Astrocyte (in vitro differentiated cells and primary cell): ENCODE results near the gene RABGGTA. TPM values are rescaled to one million over a fixed set of nuclear protein-coding genes. Genes with fewer than 3 reads are reported as not detected.

Source experiments
- DNase-seq: peaks from one replicate; pipeline ENCODE4 v3.0.0-alpha.2; 2010; ENCODE audit warnings: low read depth
- FAIRE-seq: peaks from 2 replicates; lab custom pipeline; 2011; peaks lifted over from hg19 to GRCh38; lab: Jason Lieb, UNC
- H2AFZ ChIP-seq: 2 replicates; pipeline ENCODE4 v1.6.0; 2012; ENCODE audit warnings: low read depth, low read length, inconsistent platforms
- H3K27ac ChIP-seq: 2 replicates; pipeline ENCODE4 v1.5.1; 2011; ENCODE audit warnings: low read depth, low read length, inconsistent platforms
- H3K27me3 ChIP-seq: 2 replicates; pipeline ENCODE4 v1.6.0; 2011; ENCODE audit warnings: low read length, inconsistent platforms; ENCODE audit not compliant: insufficient read depth
- H3K36me3 ChIP-seq: 2 replicates; pipeline ENCODE4 v1.5.1; 2011; ENCODE audit warnings: low read length, inconsistent platforms; ENCODE audit not compliant: insufficient read depth
- H3K4me1 ChIP-seq: 2 replicates; pipeline ENCODE4 v1.5.1; 2011; ENCODE audit warnings: low read length, inconsistent platforms; ENCODE audit not compliant: insufficient read depth
- H3K4me2 ChIP-seq: 2 replicates; pipeline ENCODE4 v1.6.0; 2012; ENCODE audit warnings: low read length, inconsistent platforms
- H3K4me3 ChIP-seq: 2 replicates; pipeline ENCODE4 v1.5.1; 2011; ENCODE audit warnings: low read depth, mild to moderate bottlenecking, low read length, inconsistent platforms; ENCODE audit not compliant: insufficient read depth
- H3K79me2 ChIP-seq: 2 replicates; pipeline ENCODE4 v1.6.0; 2012; ENCODE audit warnings: mild to moderate bottlenecking, low read length, inconsistent platforms; ENCODE audit not compliant: insufficient read depth
- H3K9ac ChIP-seq: 2 replicates; pipeline ENCODE4 v1.6.0; 2012; ENCODE audit warnings: mild to moderate bottlenecking, low read length, inconsistent platforms
- H3K9me3 ChIP-seq: 2 replicates; pipeline ENCODE4 v1.5.1; 2012; ENCODE audit warnings: low read depth, mild to moderate bottlenecking, low read length, inconsistent platforms; ENCODE audit not compliant: insufficient read depth
- H4K20me1 ChIP-seq: 2 replicates; pipeline ENCODE4 v1.6.0; 2012; ENCODE audit warnings: low read length, inconsistent platforms; ENCODE audit not compliant: insufficient read depth
- H3K27ac Mint-ChIP-seq: one replicate; pipeline ENCODE4 v1.8.0; 2021; ENCODE audit warnings: mild to moderate bottlenecking, mixed read lengths; ENCODE audit not compliant: unreplicated experiment
- H3K27me3 Mint-ChIP-seq: one replicate; pipeline ENCODE4 v1.8.0; 2021; ENCODE audit warnings: low read depth, mixed read lengths; ENCODE audit not compliant: unreplicated experiment
- H3K36me3 Mint-ChIP-seq: one replicate; pipeline ENCODE4 v1.8.0; 2021; ENCODE audit warnings: low read depth, mixed read lengths; ENCODE audit not compliant: unreplicated experiment
- H3K4me1 Mint-ChIP-seq: one replicate; pipeline ENCODE4 v1.8.0; 2021; ENCODE audit warnings: low read depth, mixed read lengths; ENCODE audit not compliant: unreplicated experiment
- H3K4me3 Mint-ChIP-seq: one replicate; pipeline ENCODE4 v1.8.0; 2021; ENCODE audit warnings: mild to moderate bottlenecking, moderate library complexity, mixed read lengths; ENCODE audit not compliant: unreplicated experiment
- H3K9me3 Mint-ChIP-seq: one replicate; pipeline ENCODE4 v1.8.0; 2021; ENCODE audit warnings: mild to moderate bottlenecking, mixed read lengths; ENCODE audit not compliant: unreplicated experiment
- EZH2 ChIP-seq: IDR thresholded peaks from 2 replicates; pipeline ENCODE4 v1.6.1; 2012; ENCODE audit warnings: mild to moderate bottlenecking, low read length, inconsistent platforms; ENCODE audit not compliant: insufficient read depth
- total RNA-seq: library from RNA; stranded (reverse); gene quantifications from 2 replicates; pipeline ENCODE4 v1.2.1, GENCODE V29; 2021
- TF ChIP-seq, protein P1 (sequence below): IDR thresholded peaks from 2 replicates; pipeline ENCODE4 v1.5.1; 2011; ENCODE audit warnings: low read depth, mild to moderate bottlenecking, inconsistent platforms, low read length, moderate library complexity; ENCODE audit not compliant: insufficient read depth

Gene RABGGTA
- total RNA-seq, 1 donor from 2014 or later = 27.3 TPM

DNA sequence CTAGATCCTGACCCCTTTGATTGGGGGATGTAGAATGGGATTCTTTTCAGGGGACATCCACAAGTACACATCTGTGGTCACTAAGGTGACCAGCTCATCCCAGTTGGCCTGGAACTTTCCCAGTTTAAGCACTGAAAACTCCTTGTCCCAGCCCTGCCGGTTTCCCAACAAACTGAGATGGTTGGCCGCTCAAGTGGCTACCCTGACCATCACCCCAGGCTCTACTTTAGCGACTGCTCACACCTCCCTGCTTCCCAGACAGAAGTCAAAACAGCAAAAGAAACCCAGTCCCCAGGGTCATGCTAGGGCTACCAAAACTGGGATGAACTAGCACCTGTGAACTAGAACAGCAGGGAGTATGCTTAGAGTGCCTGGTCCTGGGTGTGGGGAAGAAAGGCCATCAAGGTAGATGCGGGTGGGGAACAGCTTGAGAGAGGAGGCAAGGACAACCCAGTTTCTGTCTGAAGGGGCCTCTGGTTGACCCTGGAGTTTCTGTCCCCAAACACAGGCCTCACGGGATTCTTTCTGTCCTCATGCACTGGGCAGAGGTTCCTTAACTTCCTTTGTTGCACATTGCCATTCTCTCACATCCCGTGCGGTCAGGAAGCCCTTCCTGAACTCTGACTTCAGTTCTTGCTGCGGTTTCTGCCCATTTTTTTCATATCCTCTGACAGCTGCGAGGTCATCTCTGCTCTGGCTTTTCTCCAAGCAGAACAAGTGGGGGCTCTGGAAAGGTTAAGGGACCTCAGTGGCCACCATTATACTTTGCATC is 41.5 kb upstream of the RABGGTA start:
- peaks cover 12% of the 10 kb centered on the region for H3K4me1 Mint-ChIP-seq
- no peak overlapping the region for H3K4me3 Mint-ChIP-seq
- no peak overlapping the region for H3K9ac ChIP-seq
- H3K9me3 ChIP-seq = no peaks in the 10 kb centered on the region
- H3K4me2 ChIP-seq = no peak overlapping the region
- no peaks in the 10 kb centered on the region for H3K36me3 ChIP-seq
- H4K20me1 ChIP-seq = peaks cover 38% of the 10 kb centered on the region
- H3K27me3 ChIP-seq = peaks cover 14% of the 10 kb centered on the region
- H3K9me3 Mint-ChIP-seq = peaks cover 2% of the 10 kb centered on the region
- peaks cover 25% of the 10 kb centered on the region for H3K4me1 ChIP-seq
- DNase-seq = no peak
- no peak overlapping the region for H3K27ac ChIP-seq
- peaks cover 7% of the 10 kb centered on the region for H3K36me3 Mint-ChIP-seq
- H3K27ac Mint-ChIP-seq = no peak overlapping the region
- H3K27me3 Mint-ChIP-seq = peaks cover 9% of the 10 kb centered on the region
- no peak for FAIRE-seq
- TF ChIP-seq EZH2 = no peak
- TF ChIP-seq, protein P1, sequence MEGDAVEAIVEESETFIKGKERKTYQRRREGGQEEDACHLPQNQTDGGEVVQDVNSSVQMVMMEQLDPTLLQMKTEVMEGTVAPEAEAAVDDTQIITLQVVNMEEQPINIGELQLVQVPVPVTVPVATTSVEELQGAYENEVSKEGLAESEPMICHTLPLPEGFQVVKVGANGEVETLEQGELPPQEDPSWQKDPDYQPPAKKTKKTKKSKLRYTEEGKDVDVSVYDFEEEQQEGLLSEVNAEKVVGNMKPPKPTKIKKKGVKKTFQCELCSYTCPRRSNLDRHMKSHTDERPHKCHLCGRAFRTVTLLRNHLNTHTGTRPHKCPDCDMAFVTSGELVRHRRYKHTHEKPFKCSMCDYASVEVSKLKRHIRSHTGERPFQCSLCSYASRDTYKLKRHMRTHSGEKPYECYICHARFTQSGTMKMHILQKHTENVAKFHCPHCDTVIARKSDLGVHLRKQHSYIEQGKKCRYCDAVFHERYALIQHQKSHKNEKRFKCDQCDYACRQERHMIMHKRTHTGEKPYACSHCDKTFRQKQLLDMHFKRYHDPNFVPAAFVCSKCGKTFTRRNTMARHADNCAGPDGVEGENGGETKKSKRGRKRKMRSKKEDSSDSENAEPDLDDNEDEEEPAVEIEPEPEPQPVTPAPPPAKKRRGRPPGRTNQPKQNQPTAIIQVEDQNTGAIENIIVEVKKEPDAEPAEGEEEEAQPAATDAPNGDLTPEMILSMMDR = no peak
- H2AFZ ChIP-seq = no peak overlapping the region
- H3K4me3 ChIP-seq = no peak overlapping the region
- no peaks in the 10 kb centered on the region for H3K79me2 ChIP-seq

DNA sequence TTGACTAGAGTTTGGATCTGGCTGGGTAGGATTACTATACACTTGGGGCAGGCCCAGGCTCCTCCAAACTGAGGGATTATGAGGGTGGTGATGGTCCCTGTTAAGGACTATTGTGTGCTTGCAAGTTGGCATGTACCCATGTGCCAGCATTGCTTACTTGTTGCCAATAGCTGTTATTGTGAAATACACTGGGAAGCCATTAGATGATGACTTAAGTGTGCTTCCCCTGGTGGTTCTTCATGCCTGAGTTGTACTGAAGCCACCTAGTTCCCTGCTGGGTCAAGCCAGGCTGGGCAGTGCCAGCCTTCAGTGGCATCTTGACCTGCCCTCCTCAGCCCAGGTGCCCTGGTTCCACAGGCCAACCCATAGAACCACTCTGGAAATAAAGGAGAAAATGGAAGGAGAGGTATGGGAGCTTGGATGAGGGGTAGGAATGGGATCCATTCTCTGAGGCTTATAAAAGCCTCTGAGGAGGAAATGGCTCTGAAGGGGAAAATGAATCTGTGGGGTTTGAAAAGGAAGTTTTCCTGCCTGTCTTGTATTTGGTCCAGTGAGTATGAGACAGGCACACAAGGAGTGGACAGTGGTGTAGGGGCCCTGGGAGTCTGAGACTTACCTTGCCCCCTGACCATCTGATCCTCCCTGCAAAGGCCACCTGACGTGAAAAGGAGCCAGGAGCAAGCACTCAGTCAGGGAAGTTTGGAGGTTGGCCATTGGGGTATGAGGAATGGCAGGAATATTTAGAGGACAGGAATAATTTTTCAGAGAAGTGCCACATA is 40.6 kb upstream of the RABGGTA start:
- peaks cover 14% of the 10 kb centered on the region for H3K27me3 ChIP-seq
- H3K79me2 ChIP-seq = no peaks in the 10 kb centered on the region
- H4K20me1 ChIP-seq = peaks cover 47% of the 10 kb centered on the region
- no peak overlapping the region for H2AFZ ChIP-seq
- Mint-ChIP-seq H3K27me3 (peaks cover 6% of the 10 kb centered on the region), H3K27ac (no peak overlapping the region), H3K4me1 (peaks cover 8% of the 10 kb centered on the region), H3K9me3 (peaks cover 2% of the 10 kb centered on the region), H3K36me3 (peaks cover 8% of the 10 kb centered on the region), H3K4me3 (no peak overlapping the region)
- FAIRE-seq (no peak), DNase-seq (no peak)
- H3K4me3 ChIP-seq = no peak overlapping the region
- peaks cover 1% of the 10 kb centered on the region for H3K36me3 ChIP-seq
- no peak overlapping the region for H3K4me2 ChIP-seq
- H3K4me1 ChIP-seq = peaks cover 23% of the 10 kb centered on the region
- no peak overlapping the region for H3K27ac ChIP-seq
- H3K9ac ChIP-seq = no peak overlapping the region
- H3K9me3 ChIP-seq = no peaks in the 10 kb centered on the region
- TF ChIP-seq, protein P1 = no peak
- TF ChIP-seq EZH2 = no peak
